Activated CD4-positive, alpha-beta T cell treated with anti-CD3 and anti-CD28 coated beads, Interleukin-2, amount 10 ng/mL, durations not matched to agents 24 days and 14 days (primary cell): ENCODE measurements around the gene ANKRD2. TPM values are rescaled to one million over a fixed set of nuclear protein-coding genes. Genes with fewer than 3 reads are reported as not detected.

Experiments
- total RNA-seq: library from RNA; stranded (reverse); gene quantifications from 2 replicates; pipeline ENCODE4 v1.2.3, GENCODE V29; 2022

Gene ANKRD2
- total RNA-seq, 1 donor from 2014 or later, result not detected

Other genes starting within 250 kb of the ANKRD2 start
- gene FRAT2, start 238.1 kb upstream of the ANKRD2 start, total RNA-seq, result 8.7 and 9.8 TPM in 2 replicates
- gene RRP12, start 171.4 kb upstream of the ANKRD2 start, total RNA-seq, result 99.4 and 106 TPM in 2 replicates
- 1,086 and 1,108 TPM in 2 replicates for gene PGAM1, start 146.6 kb upstream of the ANKRD2 start, total RNA-seq
- gene EXOSC1, start 126.8 kb upstream of the ANKRD2 start, total RNA-seq, result 57.9 and 59.8 TPM in 2 replicates
- gene ZDHHC16, start 126.6 kb upstream of the ANKRD2 start, total RNA-seq, result 42.9 and 43.1 TPM in 2 replicates
- 100 and 103 TPM in 2 replicates for gene MMS19, start 74.4 kb upstream of the ANKRD2 start, total RNA-seq
- 1.8 and 2.1 TPM in 2 replicates for gene UBTD1, start 73.9 kb upstream of the ANKRD2 start, total RNA-seq
- gene HOGA1, start 11.6 kb downstream of the ANKRD2 start, total RNA-seq, result not detected in 2 replicates
- not detected in 2 replicates for gene C10orf62, start 16.9 kb downstream of the ANKRD2 start, total RNA-seq
- gene MORN4, start 60.7 kb downstream of the ANKRD2 start, total RNA-seq, result 2.2 and 2.4 TPM in 2 replicates
- gene PI4K2A, start 67.9 kb downstream of the ANKRD2 start, total RNA-seq, result 17.8 TPM in 2 replicates
- 1.1 and 1.3 TPM in 2 replicates for gene AVPI1, start 114.5 kb downstream of the ANKRD2 start, total RNA-seq
- 4.6 and 5.6 TPM in 2 replicates for gene MARVELD1, start 141.0 kb downstream of the ANKRD2 start, total RNA-seq
- 38.1 and 42.2 TPM in 2 replicates for gene ZFYVE27, start 164.3 kb downstream of the ANKRD2 start, total RNA-seq
- not detected in 2 replicates for gene SFRP5, start 199.2 kb downstream of the ANKRD2 start, total RNA-seq